Endodermal cell (in vitro differentiated cells): ENCODE results near the gene MPRIP. TPM values are rescaled to one million over a fixed set of nuclear protein-coding genes. Genes with fewer than 3 reads are reported as not detected.

Source experiments
- DNase-seq: peaks from one replicate; pipeline ENCODE4 v3.0.0-alpha.2; 2017
- H3K27ac ChIP-seq: 2 replicates; pipeline ENCODE4 v1.5.1; 2013; ENCODE audit warnings: mild to moderate bottlenecking, low read depth, low read length, moderate library complexity
- H3K27me3 ChIP-seq: 2 replicates; pipeline ENCODE4 v1.6.1; 2013; ENCODE audit warnings: mild to moderate bottlenecking, low read length, moderate library complexity; ENCODE audit not compliant: insufficient read depth, control insufficient read depth, poor library complexity, severe bottlenecking
- H3K36me3 ChIP-seq: 2 replicates; pipeline ENCODE4 v1.7.0; 2013; ENCODE audit warnings: mild to moderate bottlenecking, low read length, moderate library complexity; ENCODE audit not compliant: control insufficient read depth, insufficient read depth
- H3K4me1 ChIP-seq: one replicate; pipeline ENCODE4 v1.7.0; 2013; ENCODE audit warnings: low read length; ENCODE audit not compliant: control insufficient read depth, insufficient read depth
- H3K4me3 ChIP-seq: 2 replicates; pipeline ENCODE4 v1.5.1; 2013; ENCODE audit warnings: mild to moderate bottlenecking, low read length, moderate library complexity
- H3K9ac ChIP-seq: 2 replicates; pipeline ENCODE4 v1.6.1; 2013; ENCODE audit warnings: mild to moderate bottlenecking, low read length, moderate library complexity; ENCODE audit not compliant: poor library complexity, severe bottlenecking; ENCODE audit errors: extremely low read depth
- H3K9me3 ChIP-seq: 2 replicates; pipeline ENCODE4 v1.6.1; 2013; ENCODE audit warnings: mild to moderate bottlenecking, low read length, moderate library complexity; ENCODE audit not compliant: control insufficient read depth
- H3K27ac Mint-ChIP-seq: 2 replicates; pipeline ENCODE4 v1.8.0; 2020; ENCODE audit warnings: mixed read lengths
- H3K27me3 Mint-ChIP-seq: 2 replicates; pipeline ENCODE4 v1.8.0; 2021; ENCODE audit warnings: mild to moderate bottlenecking, mixed read lengths; ENCODE audit not compliant: insufficient read depth
- H3K36me3 Mint-ChIP-seq: 2 replicates; pipeline ENCODE4 v1.8.0; 2020; ENCODE audit warnings: low read depth, mixed read lengths
- H3K4me1 Mint-ChIP-seq: 2 replicates; pipeline ENCODE4 v1.8.0; 2020; ENCODE audit warnings: mixed read lengths
- H3K4me3 Mint-ChIP-seq: 2 replicates; pipeline ENCODE4 v1.8.0; 2020; ENCODE audit warnings: mild to moderate bottlenecking, moderate library complexity, mixed read lengths
- H3K9me3 Mint-ChIP-seq: 2 replicates; pipeline ENCODE4 v1.8.0; 2020; ENCODE audit warnings: mild to moderate bottlenecking, mixed read lengths
- CTCF ChIP-seq: fragments of 200-600 bp; sonication (generic); conservative IDR thresholded peaks from 2 replicates; pipeline ENCODE4 v1.5.0; 2021; ENCODE audit warnings: antibody characterized with exemption, mild to moderate bottlenecking
- WGBS, 2 experiments: methylation state at CpG; one replicate each; pipeline versions ENCODE4 v1.1.5 to v1.1.7; 2013; ENCODE audit warnings: missing lambda C conversion rate in 2 of 2, mixed read lengths in 1 of 2; ENCODE audit not compliant: insufficient coverage in 1 of 2, insufficient read length in 1 of 2; 5-methylcytosine and 5-hydroxymethylcytosine counted together
- total RNA-seq, 2 donors: library from RNA; stranded (reverse); fragmentation: NEBNext Ultra II Directional in 1 of 2; extraction: Animal tissue kit (Norgen Biotek cat#: 25700) in 1 of 2; gene quantifications; 2 replicates in 1 of 2; 3 replicates in 1 of 2; pipeline ENCODE4 v1.2.1, GENCODE V29; 2021

The MPRIP gene
- total RNA-seq, 2 donors from 2014 or later = 154 to 155 TPM

- Mint-ChIP-seq H3K9me3 (peaks cover 5% of the 10 kb centered on the region), H3K27me3 (no peaks in the 10 kb centered on the region), H3K27ac (no peak overlapping the region), H3K36me3 (peaks cover 18% of the 10 kb centered on the region), H3K4me3 (no peak overlapping the region), H3K4me1 (peaks cover 8% of the 10 kb centered on the region)
- 96 to 97% methylated on average over 9 to 15 of the region's 15 CpGs for WGBS, 2 experiments
- Histone ChIP-seq H3K27ac (no peak overlapping the region), H3K27me3 (no peaks in the 10 kb centered on the region), H3K4me3 (no peak overlapping the region), H3K9me3 (peaks cover 9% of the 10 kb centered on the region), H3K4me1 (no peaks in the 10 kb centered on the region), H3K36me3 (no peaks in the 10 kb centered on the region), H3K9ac (no peak overlapping the region)
- peak; percentile 34 for TF ChIP-seq CTCF
- peak; percentile 42 for DNase-seq
Observed at GRCh38 chr17:17050346-17051345, 8.4 kb downstream of the MPRIP start.

GRCh38 chr17:17051380-17051779 is 9.1 kb downstream of the MPRIP start:
- H3K9ac ChIP-seq = no peak overlapping the region
- H3K27ac Mint-ChIP-seq = no peak overlapping the region
- peaks cover 11% of the 10 kb centered on the region for H3K4me1 Mint-ChIP-seq
- H3K4me3 ChIP-seq = no peak overlapping the region
- peaks cover 4% of the 10 kb centered on the region for H3K9me3 ChIP-seq
- peaks cover 14% of the 10 kb centered on the region for H3K36me3 Mint-ChIP-seq
- H3K9me3 Mint-ChIP-seq = peaks cover 2% of the 10 kb centered on the region
- no peak overlapping the region for H3K4me3 Mint-ChIP-seq
- TF ChIP-seq CTCF = no peak
- WGBS, 2 experiments = 94 to 95% methylated on average over 5 to 6 of the region's 6 CpGs
- peak; percentile 28 for DNase-seq
- no peaks in the 10 kb centered on the region for H3K27me3 ChIP-seq
- no peak overlapping the region for H3K27ac ChIP-seq
- no peaks in the 10 kb centered on the region for H3K27me3 Mint-ChIP-seq
- H3K4me1 ChIP-seq = no peaks in the 10 kb centered on the region
- no peaks in the 10 kb centered on the region for H3K36me3 ChIP-seq

- Histone ChIP-seq H3K27me3 (no peaks in the 10 kb centered on the region), H3K4me3 (no peak overlapping the region), H3K36me3 (no peaks in the 10 kb centered on the region), H3K27ac (no peak overlapping the region), H3K4me1 (no peaks in the 10 kb centered on the region), H3K9me3 (no peaks in the 10 kb centered on the region), H3K9ac (no peak overlapping the region)
- peaks cover 12% of the 10 kb centered on the region for H3K36me3 Mint-ChIP-seq
- no peak for TF ChIP-seq CTCF
- H3K4me3 Mint-ChIP-seq = no peak overlapping the region
- 89 to 93% methylated on average over 7 to 10 of the region's 10 CpGs for WGBS, 2 experiments
- peaks cover 2% of the 10 kb centered on the region for H3K9me3 Mint-ChIP-seq
- H3K27me3 Mint-ChIP-seq = no peaks in the 10 kb centered on the region
- H3K27ac Mint-ChIP-seq = peak overlapping the region; percentile 52
- DNase-seq = peak; percentile 38
- peaks cover 11% of the 10 kb centered on the region for H3K4me1 Mint-ChIP-seq
Observed at GRCh38 chr17:17051791-17052461, 9.7 kb downstream of the MPRIP start.
